Skeletal muscle satellite cell (primary cell): Measurements from ENCODE around the gene STRN4.

Source experiments
- H3K27me3 ChIP-seq: 2 replicates; pipeline ENCODE4 v1.7.0; 2013; ENCODE audit warnings: low read length; ENCODE audit not compliant: control insufficient read depth, insufficient read depth
- H3K36me3 ChIP-seq: 2 replicates; pipeline ENCODE4 v1.7.0; 2013; ENCODE audit warnings: mild to moderate bottlenecking, control low read depth, low read length; ENCODE audit not compliant: insufficient read depth
- H3K4me1 ChIP-seq: 2 replicates; pipeline ENCODE4 v1.7.0; 2013; ENCODE audit warnings: low read length; ENCODE audit not compliant: control insufficient read depth, insufficient read depth
- H3K4me2 ChIP-seq: 2 replicates; pipeline ENCODE4 v1.7.0; 2013; ENCODE audit warnings: mild to moderate bottlenecking, low read length
- H3K4me3 ChIP-seq: 2 replicates; pipeline ENCODE4 v1.7.0; 2013; ENCODE audit warnings: low read length
- H3K9ac ChIP-seq: 2 replicates; pipeline ENCODE4 v1.7.0; 2013; ENCODE audit warnings: mild to moderate bottlenecking, low read depth, low read length, moderate library complexity
- H3K9me3 ChIP-seq: replicated peaks from 2 replicates; pipeline ENCODE4 v1.7.0; 2013; ENCODE audit warnings: mild to moderate bottlenecking, control low read depth, low read length

The STRN4 gene

GRCh38 chr19:46748325-46749109, 2.3 kb upstream of the STRN4 start:
- Histone ChIP-seq H3K36me3 (peaks cover 13% of the 10 kb centered on the region), H3K4me2 (no peak overlapping the region), H3K27me3 (no peaks in the 10 kb centered on the region), H3K9ac (no peak overlapping the region), H3K9me3 (no peaks in the 10 kb centered on the region), H3K4me3 (no peak overlapping the region), H3K4me1 (peaks cover 17% of the 10 kb centered on the region)

- Histone ChIP-seq H3K4me1 (peaks cover 17% of the 10 kb centered on the region), H3K9me3 (no peaks in the 10 kb centered on the region), H3K4me2 (peak within 1 kb of the TSS; percentile 91), H3K9ac (peak within 1 kb of the TSS; percentile 99), H3K4me3 (peak within 1 kb of the TSS; percentile 98), H3K36me3 (peaks cover 13% of the 10 kb centered on the region), H3K27me3 (no peaks in the 10 kb centered on the region)
Measured at GRCh38 chr19:46745521-46746280, 549 bp downstream of the STRN4 start, which contains the start of gene FKRP. FKRP (plus strand) TSS chr19:46746057; CDS start chr19:46755451, 9,394 bp downstream.

GRCh38 chr19:46745030-46745429, 1.2 kb downstream of the STRN4 start:
- H3K27me3 ChIP-seq: no peaks in the 10 kb centered on the region
- peaks cover 17% of the 10 kb centered on the region for H3K4me1 ChIP-seq
- peak overlapping the region; percentile 98 for H3K4me3 ChIP-seq
- H3K36me3 ChIP-seq: peaks cover 13% of the 10 kb centered on the region
- H3K9me3 ChIP-seq: no peaks in the 10 kb centered on the region
- peak overlapping the region; percentile 99 for H3K9ac ChIP-seq
- peak overlapping the region; percentile 91 for H3K4me2 ChIP-seq

GRCh38 chr19:46744005-46744691, 2.1 kb downstream of the STRN4 start:
- no peak overlapping the region for H3K9ac ChIP-seq
- H3K36me3 ChIP-seq: peaks cover 17% of the 10 kb centered on the region
- peak overlapping the region; percentile 98 for H3K4me3 ChIP-seq
- peaks cover 23% of the 10 kb centered on the region for H3K4me1 ChIP-seq
- H3K4me2 ChIP-seq: peak overlapping the region; percentile 91
- no peaks in the 10 kb centered on the region for H3K9me3 ChIP-seq
- H3K27me3 ChIP-seq: no peaks in the 10 kb centered on the region

GRCh38 chr19:46742926-46743480, 3.2 kb downstream of the STRN4 start:
- H3K9ac ChIP-seq: no peak overlapping the region
- H3K4me2 ChIP-seq: no peak overlapping the region
- peaks cover 22% of the 10 kb centered on the region for H3K36me3 ChIP-seq
- peaks cover 28% of the 10 kb centered on the region for H3K4me1 ChIP-seq
- no peaks in the 10 kb centered on the region for H3K9me3 ChIP-seq
- no peak overlapping the region for H3K4me3 ChIP-seq
- H3K27me3 ChIP-seq: no peaks in the 10 kb centered on the region

GRCh38 chr19:46741447-46741846, 4.8 kb downstream of the STRN4 start:
- Histone ChIP-seq H3K4me2 (no peak overlapping the region), H3K9ac (no peak overlapping the region), H3K9me3 (no peaks in the 10 kb centered on the region), H3K4me3 (no peak overlapping the region), H3K4me1 (peaks cover 23% of the 10 kb centered on the region), H3K36me3 (peaks cover 37% of the 10 kb centered on the region), H3K27me3 (no peaks in the 10 kb centered on the region)

GRCh38 chr19:46739290-46739771, 6.9 kb downstream of the STRN4 start:
- H3K9me3 ChIP-seq: no peaks in the 10 kb centered on the region
- peaks cover 16% of the 10 kb centered on the region for H3K4me1 ChIP-seq
- H3K36me3 ChIP-seq: peaks cover 39% of the 10 kb centered on the region
- H3K4me2 ChIP-seq: no peak overlapping the region
- H3K4me3 ChIP-seq: no peak overlapping the region
- no peaks in the 10 kb centered on the region for H3K27me3 ChIP-seq
- H3K9ac ChIP-seq: no peak overlapping the region

- Histone ChIP-seq H3K4me3 (no peak overlapping the region), H3K27me3 (no peaks in the 10 kb centered on the region), H3K9me3 (no peaks in the 10 kb centered on the region), H3K4me2 (no peak overlapping the region), H3K4me1 (peaks cover 22% of the 10 kb centered on the region), H3K36me3 (peaks cover 54% of the 10 kb centered on the region), H3K9ac (no peak overlapping the region)
Measured at GRCh38 chr19:46737761-46738171, 8.5 kb downstream of the STRN4 start.

- Histone ChIP-seq H3K9me3 (no peaks in the 10 kb centered on the region), H3K27me3 (no peaks in the 10 kb centered on the region), H3K4me1 (peaks cover 26% of the 10 kb centered on the region), H3K9ac (no peak overlapping the region), H3K4me3 (no peak overlapping the region), H3K36me3 (peaks cover 57% of the 10 kb centered on the region), H3K4me2 (no peak overlapping the region)
Measured at GRCh38 chr19:46737298-46737654, 9.0 kb downstream of the STRN4 start.

- Histone ChIP-seq H3K4me1 (peaks cover 31% of the 10 kb centered on the region), H3K36me3 (peaks cover 57% of the 10 kb centered on the region)
Measured at GRCh38 chr19:46736531-46737297, 9.5 kb downstream of the STRN4 start.

More at GRCh38 chr19:46736531-46737297, 9.5 kb downstream of the STRN4 start:
- no peak overlapping the region for H3K4me2 ChIP-seq
- no peaks in the 10 kb centered on the region for H3K27me3 ChIP-seq
- no peaks in the 10 kb centered on the region for H3K9me3 ChIP-seq
- H3K4me3 ChIP-seq: no peak overlapping the region
- no peak overlapping the region for H3K9ac ChIP-seq
